IPS-NIHi7 (cell line): ENCODE measurements around the gene CALN1.
"Not testable (repeated sequence)": the region's sequence is repeated elsewhere in the genome, so short reads cannot be mapped to it uniquely, and the experiment has no call there.

Experiments
- DNase-seq: peaks from one replicate; pipeline ENCODE4 v3.0.0; 2012; ENCODE audit warnings: mixed read lengths; ENCODE audit errors: extremely low spot score

CALN1 gene

DNA sequence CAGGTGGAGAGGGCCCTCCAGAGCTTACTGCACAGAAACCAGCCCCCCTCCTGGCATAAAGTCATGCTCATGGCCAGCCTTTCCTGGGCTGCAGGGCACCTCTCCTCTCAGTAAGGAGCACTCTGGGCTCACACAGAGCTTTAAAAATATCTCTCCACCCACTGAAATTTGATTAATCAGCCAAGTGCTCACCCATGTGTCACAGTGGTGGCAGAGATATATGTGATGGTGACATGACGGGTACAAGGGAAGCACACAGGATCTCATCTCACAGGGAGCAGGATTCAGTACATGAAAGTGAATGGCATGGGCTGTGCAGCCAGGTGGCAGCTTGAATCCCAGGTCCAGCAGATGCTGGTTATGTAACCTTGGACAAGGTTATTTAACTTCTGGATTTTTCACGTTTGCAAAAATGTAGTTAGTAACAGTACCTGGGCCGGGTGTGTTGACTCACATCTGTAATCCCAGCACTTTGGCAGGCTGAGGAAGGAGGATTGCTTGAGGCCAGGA, 144.8 kb downstream of the CALN1 start:
- DNase-seq: no peak

DNA sequence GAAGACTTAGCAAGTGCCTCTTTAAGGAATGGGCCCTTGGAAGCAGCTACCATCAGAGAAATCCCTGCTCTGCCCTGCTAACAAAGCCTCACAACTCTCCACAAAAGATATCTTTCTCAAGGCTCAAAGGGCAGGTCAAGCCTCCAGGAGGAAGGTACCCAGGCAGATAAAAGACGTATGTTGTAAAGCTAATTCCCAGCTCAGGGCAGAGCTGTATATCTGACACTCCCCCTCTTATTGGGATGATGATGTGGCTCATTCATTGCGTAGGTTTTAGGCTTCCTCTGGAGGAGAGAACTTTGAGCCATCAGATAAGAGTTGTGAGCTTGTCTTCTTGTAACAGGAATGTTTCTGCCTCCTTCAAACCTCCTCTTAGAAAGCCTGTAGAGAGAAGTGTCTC, 145.4 kb downstream of the CALN1 start:
- DNase-seq: no peak

DNA sequence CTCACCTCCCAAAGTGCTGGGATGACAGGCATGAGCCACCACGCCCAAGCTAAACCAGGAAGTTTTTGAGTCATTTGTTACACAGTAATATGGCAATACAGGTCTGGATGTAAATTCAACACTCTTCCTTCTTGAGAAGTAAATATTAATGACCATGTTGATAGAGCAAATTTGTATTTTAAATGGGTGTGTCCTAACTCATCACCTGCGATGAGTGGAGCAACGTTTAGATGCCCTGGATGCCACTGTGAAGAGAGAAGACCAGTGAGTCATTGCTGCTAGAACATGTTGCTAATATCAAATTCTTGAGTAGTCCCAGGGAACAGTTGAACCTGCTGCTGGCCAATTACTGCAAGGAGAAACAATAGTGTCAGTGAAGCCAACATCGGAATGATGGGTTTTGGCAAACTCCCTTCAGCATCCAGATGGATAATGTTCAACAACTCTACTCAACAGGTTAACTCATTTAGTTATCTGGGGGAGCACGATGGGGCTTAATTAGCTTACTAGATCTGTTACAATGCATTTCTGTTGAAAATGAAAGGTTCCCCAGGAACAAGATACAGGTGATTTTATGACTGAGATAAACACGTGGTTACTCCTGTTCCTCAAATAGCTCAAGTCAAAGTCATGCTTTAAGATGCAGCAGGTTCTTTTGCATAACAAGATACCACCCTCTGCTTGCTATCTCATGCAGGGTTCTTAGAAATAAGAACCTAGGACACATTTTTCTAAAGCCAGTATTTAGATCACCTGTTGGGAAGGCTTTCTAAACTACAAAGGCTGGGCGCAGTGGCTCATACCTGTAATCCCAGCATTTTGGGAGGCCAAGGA, 146.8 kb downstream of the CALN1 start:
- DNase-seq: no peak

DNA sequence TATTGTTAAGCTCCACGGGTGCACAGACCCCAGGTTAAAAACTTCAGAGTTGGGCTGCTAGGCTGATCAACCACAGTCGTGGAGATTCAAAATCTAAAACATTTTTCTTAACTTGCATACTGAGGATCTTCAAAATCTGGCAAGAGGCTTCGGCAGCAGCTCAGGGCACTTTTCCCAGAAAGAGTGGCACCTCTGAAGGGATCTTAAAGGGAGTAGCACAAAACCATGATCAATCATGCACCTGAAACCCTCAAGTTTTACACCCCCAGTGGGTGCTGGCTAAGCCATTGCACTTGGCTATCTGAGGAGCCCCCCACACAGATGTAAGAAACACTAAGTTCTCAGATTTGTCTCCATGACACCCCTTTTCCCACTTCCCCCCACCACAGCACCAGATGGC, 151.7 kb downstream of the CALN1 start:
- no peak for DNase-seq

DNA sequence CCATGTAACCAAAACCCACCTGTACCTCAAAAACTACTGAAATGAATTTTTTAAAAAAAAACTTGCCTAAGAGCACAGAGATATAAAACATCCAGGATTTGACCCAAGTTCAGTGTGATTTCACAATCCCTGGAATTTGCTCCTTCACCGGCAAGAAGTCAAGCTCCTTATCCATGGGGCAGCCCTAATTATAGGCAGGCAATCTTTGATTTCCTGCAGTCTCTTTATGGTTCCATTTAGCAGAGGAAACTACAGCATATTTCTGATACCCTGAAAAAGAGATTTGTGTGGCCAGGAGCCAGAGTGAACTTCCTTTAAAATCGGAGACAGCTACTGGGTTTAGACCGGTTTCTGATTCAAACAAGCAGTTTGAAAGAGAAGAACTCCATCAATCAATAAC, 154.1 kb downstream of the CALN1 start:
- DNase-seq: no peak

DNA sequence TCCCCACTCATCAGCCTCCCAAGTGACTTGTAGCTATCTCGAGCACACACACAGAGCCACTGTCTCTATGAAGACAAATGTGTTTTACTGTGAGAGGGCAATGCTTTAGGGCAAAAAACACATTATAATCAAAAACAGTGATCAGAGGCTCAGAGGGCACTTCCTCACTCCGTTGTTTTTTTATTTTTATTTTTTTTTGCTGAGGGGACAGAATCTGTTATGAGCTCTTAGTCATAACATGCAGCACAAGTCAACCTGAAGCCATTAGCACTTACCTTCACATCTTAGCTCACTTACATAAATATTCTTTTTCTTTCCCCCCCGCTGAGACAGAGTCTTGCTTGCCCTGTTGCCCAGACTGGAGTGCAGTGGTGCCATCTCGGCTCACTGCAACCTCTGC, 157.7 kb downstream of the CALN1 start:
- DNase-seq: no peak

DNA sequence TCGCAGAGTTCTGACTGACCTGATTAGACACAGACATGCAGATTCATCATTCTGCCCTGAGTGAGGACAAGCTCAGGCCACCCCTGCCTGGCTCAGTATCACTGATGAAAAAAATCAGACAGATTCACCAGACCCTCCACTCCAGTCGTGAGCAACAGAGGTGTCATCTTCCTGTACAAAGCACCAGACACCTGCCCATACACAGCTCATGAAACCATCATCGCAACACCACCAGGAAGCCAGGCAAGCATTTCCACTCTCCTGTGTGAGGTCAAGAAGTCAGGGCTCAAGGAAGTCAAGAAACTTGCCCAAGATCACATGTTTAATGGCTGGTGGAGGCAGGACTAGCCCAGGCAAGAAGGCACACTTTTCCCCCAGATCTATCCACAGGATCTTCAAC, 163.0 kb downstream of the CALN1 start:
- no peak for DNase-seq

DNA sequence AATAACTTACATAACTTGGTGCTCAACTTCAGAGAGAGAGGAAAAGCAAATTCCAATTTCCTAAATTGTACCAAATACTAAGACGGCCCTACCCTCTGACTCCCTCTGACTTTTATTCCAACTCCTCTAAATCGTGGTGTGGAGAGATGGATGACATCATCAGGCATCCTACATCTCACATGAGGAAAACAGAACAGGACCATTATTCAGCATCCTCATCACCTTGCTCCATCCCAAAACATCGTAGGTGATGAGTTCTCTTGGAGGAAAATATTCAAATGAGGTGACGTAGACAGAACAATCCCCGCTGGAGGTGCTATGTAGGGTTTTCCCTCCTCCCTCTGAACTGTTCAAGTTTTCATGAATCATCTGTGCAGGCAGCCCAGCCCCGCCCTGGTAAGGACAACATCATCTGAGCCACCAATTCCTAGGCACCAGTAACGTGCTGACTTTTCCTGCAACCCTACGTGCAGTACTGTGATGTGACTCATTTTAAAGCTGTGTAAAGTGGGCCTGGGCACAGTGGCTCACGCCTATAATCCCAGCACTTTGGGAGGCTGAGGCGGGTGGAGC, 167.2 kb downstream of the CALN1 start:
- no peak for DNase-seq

DNA sequence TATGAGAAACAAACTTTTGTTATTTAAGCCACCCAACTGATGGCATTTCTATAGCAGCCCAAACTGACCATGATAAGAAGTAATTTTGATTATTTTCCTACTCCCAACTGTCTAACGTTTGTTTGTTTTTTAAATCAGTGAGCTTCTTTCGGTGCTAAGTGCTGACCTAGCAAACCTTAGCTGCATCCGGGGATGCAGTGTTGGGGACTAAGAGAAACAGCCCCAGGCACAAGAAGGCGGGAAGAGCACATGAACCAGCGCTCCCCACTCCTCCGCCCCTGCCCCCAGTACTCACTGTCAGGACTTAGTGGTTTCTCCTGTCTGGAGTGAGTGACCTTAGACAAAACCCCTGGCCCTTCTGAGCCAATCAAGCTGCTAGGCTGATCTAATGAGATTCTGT, 168.8 kb downstream of the CALN1 start:
- DNase-seq: no peak

DNA sequence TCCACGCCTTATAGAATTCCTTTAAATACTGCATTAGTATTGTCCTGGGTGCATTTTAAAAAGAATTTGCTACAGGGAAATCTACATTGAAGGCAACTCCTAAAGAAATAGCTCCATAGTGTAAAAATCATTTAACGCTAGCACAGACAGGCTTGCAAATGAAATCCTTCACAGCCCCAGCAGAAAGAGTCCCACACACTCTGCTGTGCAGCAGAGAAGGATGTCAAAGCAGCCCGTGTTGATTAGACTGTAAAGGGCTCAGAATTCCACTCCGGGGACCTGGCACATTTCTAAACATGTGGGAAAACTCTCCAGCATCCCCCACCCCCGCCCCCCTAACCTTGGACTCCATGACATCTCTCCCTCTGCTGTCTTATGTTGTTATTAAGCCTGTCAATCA, 176.8 kb downstream of the CALN1 start:
- no peak for DNase-seq

DNA sequence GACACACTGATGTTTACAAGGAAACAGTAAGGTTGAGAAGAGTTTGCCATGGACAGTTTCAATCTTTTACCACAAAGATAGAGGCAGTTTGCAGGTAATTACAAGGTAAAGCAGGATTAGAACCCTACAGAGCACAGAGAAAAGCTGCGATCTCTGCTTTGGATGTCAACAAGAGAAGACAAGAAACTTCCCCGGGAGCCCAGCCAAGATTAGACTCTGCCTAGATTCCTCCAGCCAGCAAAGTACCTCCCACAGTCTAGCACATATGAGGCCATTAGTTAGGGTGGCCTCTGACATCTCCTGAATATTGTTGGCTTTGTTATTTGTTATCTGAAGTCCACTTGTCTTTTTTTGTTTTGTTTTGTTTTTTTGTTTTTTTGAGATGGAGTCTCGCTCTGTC, 178.1 kb downstream of the CALN1 start:
- DNase-seq: no peak

DNA sequence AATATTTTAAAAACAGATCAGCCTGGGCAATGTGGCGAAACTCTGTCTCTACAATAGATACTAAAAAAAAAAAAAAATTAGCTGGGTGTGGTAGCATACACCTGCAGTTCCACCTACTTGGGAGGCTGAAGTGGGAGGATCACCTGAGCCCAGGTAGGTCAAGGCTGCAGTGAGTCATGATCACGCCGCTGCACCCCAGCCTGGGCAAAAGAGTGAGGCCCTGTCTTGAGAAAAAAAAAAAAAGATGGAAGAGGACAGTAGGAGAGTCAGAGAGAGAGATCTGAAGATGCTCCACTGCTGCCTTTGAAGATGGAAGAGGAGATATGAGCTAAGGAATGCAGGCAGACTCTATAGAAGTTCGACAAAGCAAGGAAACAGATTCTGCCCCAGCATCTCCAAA, 181.9 kb downstream of the CALN1 start:
- DNase-seq: no peak

DNA sequence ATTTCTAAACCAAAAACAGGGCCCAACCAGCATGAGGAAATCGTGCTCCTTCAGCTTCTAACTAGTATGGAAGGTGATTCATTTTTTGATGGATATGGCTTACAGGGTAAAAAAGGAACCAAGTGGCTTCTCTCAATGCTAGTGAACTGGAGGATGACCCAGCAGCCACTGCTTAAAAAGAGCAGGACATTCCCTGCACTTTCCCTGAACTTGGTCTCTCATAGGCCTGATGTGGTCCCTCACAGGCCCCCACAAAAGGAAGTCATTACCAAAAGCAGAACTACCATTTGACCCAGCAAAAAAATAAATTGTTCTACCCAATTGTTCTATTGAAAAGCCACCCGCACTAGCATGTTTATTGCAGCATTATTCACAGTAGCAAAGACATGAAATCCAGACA, 188.8 kb downstream of the CALN1 start:
- DNase-seq: no peak

DNA sequence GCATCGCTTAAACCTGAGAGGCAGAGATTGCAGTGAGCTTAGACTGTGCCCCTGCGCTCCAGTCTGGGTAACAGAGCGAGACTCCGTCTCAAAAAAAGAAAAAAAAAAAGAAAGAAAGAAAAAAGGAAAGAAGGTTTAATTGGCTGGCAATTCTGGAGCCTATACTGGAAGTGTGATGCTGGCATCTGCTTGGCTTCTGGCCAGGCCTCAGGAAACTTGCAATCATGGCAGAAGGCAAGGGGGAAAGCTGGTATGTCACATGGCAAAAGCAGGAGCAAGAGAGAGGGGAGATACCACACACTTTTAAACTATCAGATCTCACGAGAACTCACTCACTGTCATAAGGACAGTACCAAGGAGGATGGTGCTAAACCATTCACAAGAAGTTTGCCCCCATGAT, 190.0 kb downstream of the CALN1 start:
- DNase-seq: no peak

DNA sequence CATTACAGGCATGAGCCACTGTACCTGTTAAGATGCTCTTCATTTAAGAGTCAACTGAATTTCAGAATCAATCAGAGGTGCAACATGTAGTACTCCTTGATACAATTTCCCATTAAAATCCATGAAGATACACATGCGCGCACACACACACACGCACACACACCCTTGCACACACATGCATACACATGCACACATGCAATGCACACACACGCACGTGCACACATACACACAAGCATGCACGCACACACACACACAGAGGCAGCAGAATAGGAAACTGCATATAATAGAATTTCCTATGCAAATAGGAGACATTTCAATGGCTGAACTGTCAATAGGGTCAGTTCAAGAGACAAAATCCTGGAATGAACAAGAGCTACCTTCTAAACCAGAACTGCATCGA, 192.6 kb downstream of the CALN1 start:
- DNase-seq: no peak

DNA sequence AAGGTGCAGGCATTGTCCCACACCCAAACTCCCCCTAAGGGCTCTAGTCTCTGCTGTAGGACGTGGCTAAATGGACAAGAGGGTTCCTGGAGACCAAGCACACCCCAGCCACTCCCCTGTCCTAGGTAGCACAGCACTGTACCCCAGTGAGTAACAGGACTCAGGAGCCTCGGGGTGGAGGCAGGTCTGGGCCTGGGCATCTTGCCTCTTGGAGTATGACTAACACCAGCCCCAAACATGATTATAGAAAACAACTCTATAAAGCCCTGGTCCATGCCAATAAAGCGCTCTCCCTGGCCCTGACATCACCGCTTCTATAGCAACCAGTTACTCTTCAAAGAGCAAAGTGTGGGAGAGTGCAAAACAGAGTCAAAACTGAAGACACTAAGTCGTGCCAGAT, 195.0 kb downstream of the CALN1 start:
- DNase-seq: no peak

DNA sequence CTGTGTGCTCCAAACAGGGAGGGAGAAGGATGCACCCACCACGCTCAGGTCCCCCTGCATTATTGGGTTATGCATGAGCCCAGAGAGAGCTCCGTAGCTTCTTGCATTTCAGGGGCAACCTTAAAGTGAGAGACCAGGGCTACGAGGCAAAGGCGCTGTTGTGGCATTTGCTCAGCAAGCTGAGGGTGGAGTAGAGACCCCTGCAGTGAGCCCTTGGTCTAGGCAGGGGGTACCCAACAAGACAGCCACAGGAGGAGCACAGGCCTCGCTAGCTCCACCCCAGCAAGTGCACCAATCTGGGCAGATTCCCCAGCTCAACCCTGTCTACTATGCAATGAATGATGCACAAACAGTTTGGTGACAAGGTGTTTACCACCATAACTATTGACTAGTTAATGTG, 198.4 kb downstream of the CALN1 start:
- DNase-seq: no peak

DNA sequence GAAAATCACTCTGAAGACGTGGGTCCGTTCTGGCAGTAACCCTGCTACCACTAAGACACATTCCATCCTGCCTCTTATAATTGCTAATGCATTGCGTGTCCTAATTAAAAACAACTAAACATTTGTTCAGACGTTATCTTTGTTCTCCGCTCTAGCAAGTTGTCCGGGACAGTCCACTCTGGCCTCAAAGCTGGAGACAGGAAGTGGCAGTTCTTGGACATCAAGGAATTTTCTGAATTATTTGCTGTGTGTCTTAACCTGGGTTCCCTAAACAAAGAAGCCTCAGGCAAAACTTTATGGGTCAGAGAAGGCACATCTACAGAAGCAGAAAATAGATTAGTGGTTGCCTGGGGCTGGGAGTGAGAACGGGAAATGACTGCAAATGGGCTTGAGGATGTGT, 199.1 kb downstream of the CALN1 start:
- DNase-seq: no peak

DNA sequence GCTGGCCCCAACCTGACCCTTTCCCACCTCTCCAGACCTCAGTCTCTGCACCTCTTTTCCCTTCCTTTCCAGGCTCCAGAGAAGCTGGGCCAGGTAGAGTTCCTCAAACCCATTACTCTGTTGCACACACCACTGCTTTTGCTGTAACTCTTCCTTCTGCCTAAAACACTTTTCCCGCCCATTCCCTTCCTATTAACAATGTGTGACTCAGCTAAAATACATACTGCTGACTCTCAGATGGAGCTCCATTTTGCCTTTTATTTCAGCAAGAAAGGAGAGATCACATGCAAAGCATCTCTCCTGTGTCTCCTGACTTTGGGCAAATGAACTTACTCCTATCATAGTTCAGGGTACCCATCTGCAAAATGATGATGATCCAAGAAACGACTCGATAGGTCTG, 201.0 kb downstream of the CALN1 start:
- DNase-seq: no peak

DNA sequence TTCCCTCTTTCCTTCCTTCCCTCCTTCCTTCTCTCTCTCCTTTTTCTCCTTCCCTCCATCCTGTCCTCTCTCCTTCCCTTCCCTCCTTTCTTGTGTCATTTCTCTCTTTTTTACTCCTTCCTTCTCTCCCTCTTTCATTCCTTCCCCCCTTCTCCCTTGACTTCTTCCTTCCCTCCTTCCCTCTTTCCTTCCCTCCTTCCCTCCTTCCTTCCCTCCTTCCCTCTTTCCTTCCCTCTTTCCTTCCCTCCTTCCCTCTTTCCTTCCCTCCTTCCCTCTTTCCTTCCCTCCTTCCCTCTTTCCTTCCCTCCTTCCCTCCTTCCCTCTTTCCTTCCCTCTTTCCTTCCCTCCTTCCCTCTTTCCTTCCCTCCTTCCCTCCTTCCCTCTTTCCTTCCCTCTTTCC, 203.1 kb downstream of the CALN1 start:
- DNase-seq: not testable (repeated sequence)

DNA sequence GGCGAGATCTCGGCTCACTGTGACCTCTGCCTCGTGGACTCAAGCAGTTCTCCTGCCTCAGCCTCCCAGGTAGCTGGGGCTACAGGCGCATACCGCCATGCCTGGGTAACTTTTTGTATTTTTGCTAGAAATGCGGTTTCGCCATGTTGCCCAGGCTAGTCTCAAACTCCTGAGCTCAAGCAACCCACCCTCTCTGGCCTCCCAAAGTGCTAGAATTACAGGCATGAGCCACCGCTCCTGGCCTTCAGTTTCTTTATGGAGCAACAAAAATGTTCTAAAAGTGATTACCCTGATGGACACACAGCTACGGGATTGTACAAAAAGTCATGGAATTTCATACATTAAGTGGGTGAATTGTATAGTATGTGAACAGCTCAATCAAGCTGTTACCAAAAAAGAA, 216.0 kb downstream of the CALN1 start:
- DNase-seq: no peak

DNA sequence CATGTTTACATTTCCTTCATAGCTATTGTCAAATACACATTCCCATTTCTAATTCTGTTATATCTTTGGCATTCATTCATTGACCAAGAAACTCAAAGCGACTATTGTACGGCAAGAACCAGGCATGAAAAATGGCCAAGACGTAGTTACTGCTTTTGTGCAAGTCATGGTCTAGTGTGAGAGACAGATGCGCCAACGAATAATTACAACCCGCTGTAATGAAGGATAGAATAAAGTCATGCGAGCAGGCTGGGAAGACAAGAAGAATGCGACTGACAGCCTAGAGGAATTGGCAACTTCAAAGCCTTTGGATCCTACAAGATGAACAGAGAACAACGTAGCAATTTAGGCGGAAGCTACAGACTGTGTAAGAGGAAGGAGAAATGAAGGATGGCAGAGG, 221.2 kb downstream of the CALN1 start:
- DNase-seq: no peak

DNA sequence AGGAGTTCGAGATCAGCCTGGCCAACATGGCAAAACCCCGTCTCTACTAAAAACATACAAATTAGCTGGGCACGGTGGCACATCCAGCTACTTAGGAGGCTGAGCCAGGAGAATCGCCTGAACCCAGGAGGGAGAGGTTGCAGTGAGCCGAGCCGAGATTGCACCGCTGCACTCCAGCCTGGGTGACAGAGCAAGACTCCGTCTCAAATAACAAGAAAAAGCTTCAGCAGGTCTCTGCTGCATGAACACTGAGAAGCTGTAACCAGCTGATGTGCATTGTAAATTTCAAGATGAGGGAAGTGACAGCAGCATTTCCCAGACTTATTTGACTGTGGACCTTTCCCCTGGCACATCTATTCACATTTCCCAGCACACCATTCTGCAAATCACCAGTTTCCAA, 222.0 kb downstream of the CALN1 start:
- no peak for DNase-seq

DNA sequence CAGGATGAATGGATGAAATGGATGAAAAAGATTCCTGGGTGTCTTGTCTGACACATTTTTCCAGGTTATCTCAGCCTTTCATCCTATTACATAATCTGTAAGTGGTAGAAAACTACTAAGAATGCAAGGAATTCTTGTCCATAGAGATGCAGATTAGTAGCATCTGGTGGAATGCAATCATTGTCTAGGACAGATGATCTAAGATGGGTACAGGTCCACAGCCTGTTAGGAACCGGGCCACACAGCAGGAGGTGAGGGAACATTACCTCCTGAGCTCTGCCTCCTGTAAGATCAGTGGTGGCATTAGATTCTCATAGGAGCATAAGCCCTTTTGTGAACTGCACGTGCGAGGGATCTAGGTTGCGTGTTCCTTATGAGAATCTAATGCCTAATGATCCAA, 225.0 kb downstream of the CALN1 start:
- no peak for DNase-seq
